Naive thymus-derived CD8-positive, alpha-beta T cell (primary cell): ENCODE data around the gene EI24. TPM values are rescaled to one million over a fixed set of nuclear protein-coding genes. Genes with fewer than 3 reads are reported as not detected.

ENCODE experiments used
- ATAC-seq, 2 donors: fragments of 150-1000 bp; cut with Tn5 transposase in 1 of 2; sonication (Bioruptor Pico), chemical (Tn5 transposase) in 1 of 2; 1 replicate in 1 of 2; 2 replicates in 1 of 2; pipeline ENCODE4 v1.10.0; 2021; ENCODE audit warnings: mild to moderate bottlenecking in 2 of 2, moderate library complexity in 2 of 2
- POLR2A ChIA-PET: fragments of 350-600 bp; sonication (Branson Sonifier 250); formaldehyde crosslinking; loops from one replicate; lab custom pipeline; 2021; ENCODE audit warnings: antibody characterized with exemption; lab: Charles Lee
- DNase-seq, 10 donors: peaks; one replicate each; pipeline versions ENCODE4 v3.0.0 to v3.0.0-alpha.2; 2020 to 2022
- H3K27ac Mint-ChIP-seq, 10 donors: one replicate each; pipeline ENCODE4 v1.8.0; 2020 to 2022; ENCODE audit warnings: mild to moderate bottlenecking in 10 of 10, mixed read lengths in 10 of 10, moderate library complexity in 4 of 10, inconsistent platforms in 1 of 10
- H3K27me3 Mint-ChIP-seq, 5 donors: one replicate each; pipeline ENCODE4 v1.8.0; 2021 to 2022; ENCODE audit warnings: mixed read lengths in 5 of 5
- H3K36me3 Mint-ChIP-seq, 3 donors: one replicate each; pipeline ENCODE4 v1.8.0; 2020 to 2022; ENCODE audit warnings: mixed read lengths in 3 of 3, mild to moderate bottlenecking in 2 of 3, inconsistent platforms in 1 of 3
- H3K4me1 Mint-ChIP-seq, 4 donors: one replicate each; pipeline ENCODE4 v1.8.0; 2021 to 2022; ENCODE audit warnings: mixed read lengths in 4 of 4
- H3K4me3 Mint-ChIP-seq, 10 donors: one replicate each; pipeline ENCODE4 v1.8.0; 2020 to 2022; ENCODE audit warnings: mild to moderate bottlenecking in 10 of 10, mixed read lengths in 10 of 10, moderate library complexity in 6 of 10, inconsistent platforms in 1 of 10
- H3K9me3 Mint-ChIP-seq, 9 donors: one replicate each; pipeline ENCODE4 v1.8.0; 2020 to 2022; ENCODE audit warnings: mixed read lengths in 9 of 9, mild to moderate bottlenecking in 3 of 9, inconsistent platforms in 1 of 9, moderate library complexity in 1 of 9
- polyA plus RNA-seq, 3 donors: library from polyadenylated mRNA; unstranded; fragments of 300-500 nt; fragmentation: Illumina TruSeq; gene quantifications; one replicate each; pipeline ENCODE4 v1.2.3, GENCODE V29; 2021
- total RNA-seq, 8 experiments: library from RNA in 2 of 8; stranded (reverse) in 2 of 8; gene quantifications; one replicate each; pipeline ENCODE4 v1.2.3 and lab custom pipeline; 2021 to 2026

Gene EI24
- total and polyA plus RNA-seq, 5 experiments from 2014 or later: 34.6 to 84.4 (median 56.0) TPM

DNA sequence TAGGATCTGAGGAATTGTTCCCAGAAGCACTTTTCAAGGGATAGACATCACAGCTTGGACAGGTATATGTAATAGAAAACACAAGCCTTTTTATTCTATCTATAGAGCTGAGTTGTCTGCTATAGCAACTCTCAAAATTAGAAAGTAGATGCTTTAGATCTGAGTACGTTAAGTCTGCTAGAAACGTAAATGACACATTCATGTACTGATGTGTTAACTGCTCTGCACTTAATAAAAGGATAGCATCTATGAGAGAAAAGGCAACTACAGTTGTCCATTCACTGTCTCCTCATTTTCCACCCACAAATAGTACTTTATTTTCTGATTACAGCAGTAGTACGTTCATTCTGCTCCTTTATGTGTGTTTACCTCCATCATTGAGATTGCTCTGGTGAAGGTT, 17.3 kb downstream of the EI24 start:
- no peaks in the 10 kb centered on the region for H3K27me3 Mint-ChIP-seq
- H3K27ac Mint-ChIP-seq: no peak overlapping the region
- H3K9me3 Mint-ChIP-seq: no peaks in the 10 kb centered on the region
- POLR2A ChIA-PET: interaction anchor here (1.7 kb wide), 1 partner anchor 17 kb away, joined by 4 read pairs; no protein-coding TSS in a partner anchor
- H3K4me1 Mint-ChIP-seq: peaks cover 3 to 7% (median 4%) of the 10 kb centered on the region in 4 donors
- H3K4me3 Mint-ChIP-seq: no peak overlapping the region
- ATAC-seq (no peak), DNase-seq (no peak)
- H3K36me3 Mint-ChIP-seq: peaks cover 12 to 41% (median 15%) of the 10 kb centered on the region in 3 donors

DNA sequence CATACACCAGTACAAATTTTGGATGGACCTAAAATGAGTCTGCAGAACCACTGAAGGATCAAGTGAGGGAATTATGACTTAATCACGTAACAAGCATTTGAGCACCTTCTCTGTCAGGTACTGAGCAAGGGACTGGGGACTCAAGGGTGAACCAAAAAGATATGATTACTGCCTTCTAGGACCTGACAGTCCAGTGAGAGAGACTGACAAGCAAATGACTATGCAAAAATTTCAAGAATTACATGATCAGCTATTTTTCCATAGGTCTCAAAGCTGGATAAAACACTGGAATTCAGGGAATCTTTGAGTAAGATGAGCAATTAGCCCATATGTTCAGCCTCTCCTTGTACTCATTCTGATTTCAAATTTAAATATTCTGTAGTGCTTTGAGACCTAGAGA, 18.2 kb downstream of the EI24 start:
- ATAC-seq (no peak), DNase-seq (no peak)
- POLR2A ChIA-PET: interaction anchor here (1.7 kb wide), 1 partner anchor 17 kb away, joined by 4 read pairs; no protein-coding TSS in a partner anchor
- H3K36me3 Mint-ChIP-seq: peaks cover 12 to 34% (median 15%) of the 10 kb centered on the region in 3 donors
- no peak overlapping the region for H3K4me3 Mint-ChIP-seq
- H3K27ac Mint-ChIP-seq: no peak overlapping the region
- H3K27me3 Mint-ChIP-seq: no peaks in the 10 kb centered on the region
- no peaks in the 10 kb centered on the region for H3K9me3 Mint-ChIP-seq
- peaks cover 8 to 12% (median 10%) of the 10 kb centered on the region in 4 donors for H3K4me1 Mint-ChIP-seq

DNA sequence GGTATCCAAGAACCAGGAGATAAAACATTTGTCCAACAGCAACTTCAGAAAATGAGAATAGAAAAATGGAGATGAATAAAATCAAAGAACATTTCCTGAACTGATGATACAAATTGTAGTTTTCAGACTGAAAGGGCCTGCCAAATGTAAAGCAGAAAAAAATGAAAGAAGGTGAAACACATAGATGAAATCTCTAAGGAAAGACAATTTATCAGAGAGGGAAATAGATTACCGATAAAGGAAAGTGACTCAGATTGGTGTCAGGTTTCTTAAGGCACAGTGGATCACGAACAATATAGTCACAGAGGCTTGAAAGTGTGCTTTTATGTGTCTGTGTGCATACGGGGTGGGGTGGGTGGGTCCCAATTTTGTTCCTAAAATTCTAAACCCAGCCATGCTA, 19.2 kb downstream of the EI24 start:
- POLR2A ChIA-PET: interaction anchor here (1.2 kb wide), 1 partner anchor 19 kb away, joined by 4 read pairs; the partner anchor contains the start of gene EI24
- DNase-seq: no peak
- no peak for ATAC-seq
- Mint-ChIP-seq H3K27ac (peak overlapping the region in 2 of 10 donors; percentile 1 to 14), H3K4me1 (peaks cover 17 to 21% (median 20%) of the 10 kb centered on the region in 4 donors), H3K27me3 (no peaks in the 10 kb centered on the region), H3K4me3 (no peak overlapping the region), H3K36me3 (peaks cover 8 to 24% (median 9%) of the 10 kb centered on the region in 3 donors), H3K9me3 (no peaks in the 10 kb centered on the region)

DNA sequence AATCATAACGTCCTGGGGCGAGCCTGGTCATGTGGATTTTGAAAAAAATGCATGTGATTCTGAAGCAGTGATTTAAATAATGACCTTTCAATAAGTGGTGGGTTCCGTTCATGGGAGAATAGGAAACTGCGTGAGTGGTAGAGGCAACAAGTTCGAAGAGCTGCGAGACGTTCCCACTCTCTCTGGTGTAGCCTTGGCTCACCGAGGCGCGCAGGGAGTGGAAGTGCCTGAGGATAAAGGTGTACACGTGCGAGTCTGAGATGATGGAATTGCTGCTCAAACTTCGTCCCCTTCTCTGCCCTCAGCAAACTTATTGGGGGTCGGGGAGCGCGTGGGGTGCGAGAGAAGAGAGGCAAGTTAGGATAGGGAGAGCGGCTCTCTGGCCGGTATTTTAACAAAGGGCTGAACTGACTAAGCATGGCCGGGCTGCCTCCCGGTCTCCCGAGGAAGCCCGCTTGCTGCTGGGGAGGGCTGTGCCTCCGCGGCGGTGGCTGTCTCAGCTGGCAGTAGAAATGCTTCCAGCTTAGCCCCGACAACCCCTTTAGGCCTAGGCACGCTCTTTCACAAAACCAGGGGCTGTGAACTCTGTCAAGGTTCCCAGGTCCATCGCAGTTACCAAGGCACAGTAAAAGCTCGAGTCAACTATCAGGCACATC, 22.5 kb downstream of the EI24 start:
- peaks cover 0 to 13% (median 0%) of the 10 kb centered on the region in 3 donors for H3K36me3 Mint-ChIP-seq
- DNase-seq: peak in 4 of 10 donors; percentile 28 to 68 (median 33)
- H3K4me3 Mint-ChIP-seq: peak overlapping the region; percentile 85 to 98 (median 95)
- ATAC-seq: peak; percentile 26 to 34
- H3K9me3 Mint-ChIP-seq: no peaks in the 10 kb centered on the region
- H3K4me1 Mint-ChIP-seq: peaks cover 27 to 53% (median 49%) of the 10 kb centered on the region in 4 donors
- H3K27ac Mint-ChIP-seq: peak overlapping the region; percentile 97 to 100 (median 98)
- POLR2A ChIA-PET: interaction anchor here (0.7 to 3.8 kb wide), 15 partner anchors 8 to 969 kb away, joined by 3 to 59 read pairs (median 6); partner anchors contain the start of genes CCDC15, CHEK1, DCPS and EI24
- no peaks in the 10 kb centered on the region for H3K27me3 Mint-ChIP-seq

DNA sequence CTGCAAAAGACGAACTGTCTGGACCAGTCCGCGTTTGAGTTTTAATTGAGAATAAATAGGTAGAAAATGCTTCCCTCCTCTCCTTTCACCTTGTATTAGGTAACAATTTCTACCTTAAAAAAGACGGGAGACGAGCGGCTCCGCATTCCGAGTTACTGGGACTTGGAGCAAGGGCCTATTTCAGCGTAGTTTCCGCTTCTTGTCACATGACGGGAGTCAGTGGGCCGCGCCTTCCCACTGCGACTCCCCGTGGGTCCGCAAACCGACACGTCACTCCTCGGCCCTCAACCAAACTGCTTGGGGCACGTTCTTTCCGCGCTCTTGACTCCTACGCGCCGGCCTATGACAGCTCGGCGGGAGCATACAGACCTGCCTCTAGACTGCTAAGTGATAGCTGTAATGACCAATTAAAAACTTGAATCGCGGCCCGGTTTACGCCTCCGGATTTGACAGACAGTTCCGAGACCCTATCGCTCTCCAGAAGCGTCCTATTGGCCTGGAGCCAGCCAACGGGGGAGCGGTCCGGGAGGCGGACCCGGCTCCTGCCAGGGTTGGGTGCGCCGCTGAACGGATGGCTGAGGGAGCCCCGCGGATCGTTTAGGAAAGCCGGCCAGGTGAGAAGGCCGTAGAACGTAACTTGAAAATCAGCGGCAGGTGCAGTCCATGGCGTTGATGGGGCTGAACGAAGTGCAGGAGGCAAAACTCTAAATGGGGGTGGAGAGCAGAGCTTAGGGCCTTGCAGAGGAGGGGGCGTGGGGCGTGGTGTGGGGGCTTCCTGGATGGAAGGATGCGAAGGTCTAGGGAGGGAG, 23.2 kb downstream of the EI24 start, which contains the start of gene STT3A:
Gene STT3A (plus strand): TSS at position 548 of the 809 bp plus-strand sequence. CDS start 3,064 bp downstream, outside the sequence.
- Mint-ChIP-seq H3K36me3 (peaks cover 0 to 21% (median 2%) of the 10 kb centered on the region in 3 donors), H3K4me3 (peak within 1 kb of the TSS; percentile 85 to 98 (median 95)), H3K4me1 (peaks cover 29 to 56% (median 50%) of the 10 kb centered on the region in 4 donors), H3K27me3 (no peaks in the 10 kb centered on the region), H3K27ac (peak within 1 kb of the TSS; percentile 97 to 100 (median 98)), H3K9me3 (no peaks in the 10 kb centered on the region)
- ATAC-seq (peak; percentile 94 to 95), DNase-seq (peak; percentile 91 to 100 (median 98))
- POLR2A ChIA-PET: interaction anchor here (0.8 to 3.8 kb wide), 14 partner anchors 8 to 970 kb away, joined by 3 to 59 read pairs (median 6); partner anchors contain the start of genes CCDC15, CHEK1, EI24 and HYLS1

DNA sequence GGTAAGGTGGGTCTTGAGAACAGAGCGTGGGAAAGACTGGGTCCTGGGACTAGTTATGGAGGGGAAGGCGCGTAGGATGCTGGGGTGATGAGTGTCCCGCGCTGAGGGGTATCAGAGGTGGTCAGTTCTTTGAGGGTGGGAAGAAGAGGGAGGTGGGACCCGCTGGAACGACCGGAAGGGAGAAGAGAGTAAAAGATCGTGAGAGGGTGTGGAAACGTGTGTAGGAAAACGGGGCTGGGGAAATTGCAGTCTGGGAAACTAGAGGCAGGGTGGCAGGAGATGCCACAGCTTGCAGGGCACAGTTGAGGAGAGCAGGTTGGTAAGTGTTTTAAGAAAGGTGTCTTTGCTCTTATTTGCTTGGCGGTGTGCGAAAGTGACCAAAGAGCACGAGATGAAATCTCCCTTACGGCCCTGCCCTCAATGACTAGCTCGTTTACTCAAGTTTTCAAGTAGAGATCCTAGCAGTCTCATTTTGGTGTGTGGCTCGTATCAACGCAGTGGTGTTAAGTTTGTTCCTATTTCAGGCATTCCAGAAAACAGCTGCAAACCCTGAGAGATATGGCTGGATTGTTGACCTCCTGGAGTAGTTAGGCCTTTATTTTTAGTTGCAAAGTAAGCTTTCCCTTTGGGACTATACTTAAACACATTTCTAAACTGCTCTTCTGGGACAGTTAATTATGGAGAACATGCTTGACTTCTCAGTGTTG, 24.0 kb downstream of the EI24 start:
- no peaks in the 10 kb centered on the region for H3K27me3 Mint-ChIP-seq
- POLR2A ChIA-PET: interaction anchor here (0.9 to 3.8 kb wide), 12 partner anchors 8 to 971 kb away, joined by 3 to 59 read pairs (median 7); partner anchors contain the start of genes CCDC15, CHEK1, EI24 and HYLS1
- ATAC-seq: no peak
- H3K9me3 Mint-ChIP-seq: no peaks in the 10 kb centered on the region
- peak overlapping the region in 9 of 10 donors; percentile 97 to 100 (median 99) for H3K27ac Mint-ChIP-seq
- H3K36me3 Mint-ChIP-seq: peaks cover 0 to 28% (median 3%) of the 10 kb centered on the region in 3 donors
- peak overlapping the region; percentile 85 to 98 (median 95) for H3K4me3 Mint-ChIP-seq
- H3K4me1 Mint-ChIP-seq: peaks cover 29 to 56% (median 50%) of the 10 kb centered on the region in 4 donors
- peak in 1 of 10 donors; percentile 3 for DNase-seq

DNA sequence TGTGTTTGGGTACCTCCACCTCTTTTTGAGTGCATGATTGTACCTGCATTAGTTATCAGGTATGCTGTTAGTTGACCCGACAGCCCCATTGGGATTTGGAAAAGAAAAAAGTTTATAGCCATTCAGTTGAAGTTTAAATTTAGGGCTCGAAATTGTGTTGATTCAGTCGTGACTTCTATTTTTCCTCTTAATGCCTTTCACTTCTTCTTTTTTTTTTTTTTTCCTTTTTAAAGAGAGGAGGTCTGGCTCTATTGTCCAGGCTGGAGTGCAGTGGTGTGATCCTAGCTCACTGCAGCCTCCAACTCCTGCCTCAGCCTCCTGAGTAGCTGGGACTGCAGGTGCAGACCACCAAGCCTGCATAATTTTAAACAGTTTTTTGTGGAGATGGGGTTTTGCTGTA, 25.7 kb downstream of the EI24 start:
- DNase-seq (no peak), ATAC-seq (no peak)
- peaks cover 0 to 41% (median 3%) of the 10 kb centered on the region in 3 donors for H3K36me3 Mint-ChIP-seq
- H3K4me1 Mint-ChIP-seq: peaks cover 29 to 56% (median 50%) of the 10 kb centered on the region in 4 donors
- H3K27me3 Mint-ChIP-seq: no peaks in the 10 kb centered on the region
- peak overlapping the region in 6 of 10 donors; percentile 24 to 85 (median 44) for H3K4me3 Mint-ChIP-seq
- POLR2A ChIA-PET: interaction anchor here (0.6 kb wide), 1 partner anchor 28 kb away, joined by 4 read pairs; no protein-coding TSS in a partner anchor
- peak overlapping the region in 2 of 10 donors; percentile 15 to 56 for H3K27ac Mint-ChIP-seq
- H3K9me3 Mint-ChIP-seq: no peaks in the 10 kb centered on the region

DNA sequence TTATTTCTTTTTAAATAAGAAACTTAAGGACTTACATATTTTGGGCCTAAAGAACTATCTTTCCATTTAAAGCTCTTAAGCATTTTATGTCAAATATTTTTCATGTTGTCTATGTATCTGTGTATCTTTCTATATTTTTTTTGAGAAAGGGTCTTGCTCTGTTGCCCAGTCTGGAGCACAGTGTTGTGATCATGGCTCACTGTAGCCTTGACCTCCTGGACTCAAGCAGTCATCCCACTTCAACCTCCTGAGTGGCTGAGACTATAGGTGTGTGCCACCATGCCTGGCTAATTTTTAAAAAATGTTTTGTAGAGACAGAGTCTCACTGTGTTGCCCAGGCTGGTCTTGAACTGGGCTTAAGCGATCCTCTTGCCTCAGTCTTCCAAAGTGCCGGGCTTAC, 31.4 kb downstream of the EI24 start:
- Mint-ChIP-seq H3K27me3 (no peaks in the 10 kb centered on the region), H3K27ac (no peak overlapping the region), H3K4me1 (peaks cover 8 to 18% (median 12%) of the 10 kb centered on the region in 4 donors), H3K36me3 (peaks cover 0 to 88% (median 11%) of the 10 kb centered on the region in 3 donors), H3K9me3 (no peaks in the 10 kb centered on the region), H3K4me3 (no peak overlapping the region)
- ATAC-seq (no peak), DNase-seq (no peak)
- POLR2A ChIA-PET: interaction anchor here (1.0 kb wide), 1 partner anchor 8 kb away, joined by 3 read pairs; the partner anchor contains the start of gene STT3A

DNA sequence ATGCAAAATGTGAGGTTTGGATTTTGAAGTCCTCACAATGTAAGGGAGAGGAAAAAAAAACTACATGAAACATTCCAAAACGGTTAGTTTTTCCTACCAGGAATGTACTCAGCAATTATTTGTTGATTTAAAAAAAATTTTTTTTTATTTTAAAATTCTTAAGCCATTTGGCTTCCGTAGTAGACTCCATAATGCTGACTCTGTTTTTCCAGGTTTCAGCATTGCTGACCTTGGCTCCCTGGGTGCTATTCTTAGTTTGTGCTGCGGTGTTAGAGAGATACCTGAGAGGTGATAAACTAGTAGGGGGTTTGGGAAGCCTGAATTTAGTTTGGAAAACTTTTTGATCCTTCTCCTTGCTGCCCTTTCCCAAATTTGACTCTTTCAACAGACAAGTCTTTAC, 33.9 kb downstream of the EI24 start:
- Mint-ChIP-seq H3K4me1 (peaks cover 0 to 7% (median 3%) of the 10 kb centered on the region in 4 donors), H3K9me3 (no peaks in the 10 kb centered on the region), H3K4me3 (no peak overlapping the region), H3K27ac (no peak overlapping the region), H3K27me3 (no peaks in the 10 kb centered on the region), H3K36me3 (peaks cover 5 to 91% (median 17%) of the 10 kb centered on the region in 3 donors)
- ATAC-seq (no peak), DNase-seq (no peak)
- POLR2A ChIA-PET: interaction anchor here (0.6 kb wide), 1 partner anchor 35 kb away, joined by 3 read pairs; no protein-coding TSS in a partner anchor

DNA sequence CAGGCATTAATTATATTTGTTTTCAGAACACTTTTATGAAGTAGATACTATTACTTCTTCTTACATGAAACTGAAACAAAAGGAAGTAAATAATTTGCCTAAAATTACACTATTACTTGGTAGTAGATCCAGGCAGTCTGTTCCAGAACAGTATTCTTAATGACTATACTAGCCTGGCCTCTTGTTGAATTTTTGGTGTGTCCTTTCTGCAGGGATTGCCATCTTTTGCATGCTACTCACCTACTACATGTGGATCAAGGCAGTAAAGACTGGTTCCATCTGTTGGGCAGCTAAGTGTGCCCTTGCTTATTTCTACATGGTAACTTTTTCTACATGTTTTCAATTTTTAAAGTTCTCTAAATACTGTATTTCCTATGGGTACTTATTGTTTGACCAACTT, 36.1 kb downstream of the EI24 start:
- Mint-ChIP-seq H3K4me1 (peaks cover 0 to 7% (median 3%) of the 10 kb centered on the region in 4 donors), H3K4me3 (no peak overlapping the region), H3K27ac (no peak overlapping the region), H3K27me3 (no peaks in the 10 kb centered on the region), H3K9me3 (no peaks in the 10 kb centered on the region), H3K36me3 (peaks cover 8 to 99% (median 26%) of the 10 kb centered on the region in 3 donors)
- POLR2A ChIA-PET: no interaction called here
- ATAC-seq (no peak), DNase-seq (no peak)

DNA sequence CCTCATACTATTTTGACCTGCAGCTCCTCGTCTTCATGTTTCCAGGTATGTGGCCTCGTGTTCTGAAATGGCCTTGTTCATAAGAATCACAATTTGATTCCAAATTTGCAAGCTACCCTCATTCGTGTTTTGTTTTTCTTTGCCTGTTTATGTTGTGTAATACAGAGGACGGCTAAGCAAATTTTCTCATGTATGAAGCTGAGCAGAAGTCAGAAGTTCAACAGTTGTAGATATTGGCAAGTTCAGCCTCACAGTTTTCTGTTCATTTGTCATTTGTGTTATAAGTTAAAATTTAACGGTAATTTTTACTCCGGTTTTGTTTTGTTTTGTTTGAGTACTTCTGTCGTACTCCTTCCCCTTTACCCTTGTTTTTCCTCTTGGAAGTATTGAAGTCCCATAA, 40.3 kb downstream of the EI24 start:
- Mint-ChIP-seq H3K4me3 (no peak overlapping the region), H3K9me3 (no peaks in the 10 kb centered on the region), H3K36me3 (peaks cover 12 to 95% (median 42%) of the 10 kb centered on the region in 3 donors), H3K27me3 (no peaks in the 10 kb centered on the region), H3K4me1 (peaks cover 0 to 7% (median 0%) of the 10 kb centered on the region in 4 donors), H3K27ac (peak overlapping the region in 1 of 10 donors; percentile 49)
- DNase-seq: no peak
- POLR2A ChIA-PET: no interaction called here
- ATAC-seq: no peak
